Natural killer cell (primary cell): Measurements from ENCODE around the gene PDZD7. TPM values are rescaled to one million over a fixed set of nuclear protein-coding genes. Genes with fewer than 3 reads are reported as not detected.

ENCODE experiments used
- ATAC-seq, 3 donors: fragments of 150-1000 bp in 2 of 3; fragments of 200-7000 bp in 1 of 3; cut with Tn5 transposase; 1 replicate in 1 of 3; 2 replicates in 2 of 3; pipeline ENCODE4 v1.10.0; 2021; ENCODE audit warnings: mild to moderate bottlenecking in 2 of 3, moderate library complexity in 2 of 3
- DNase-seq, 2 donors: peaks; one replicate each; pipeline versions ENCODE4 v3.0.0 to v3.0.0-alpha.2; 2013 to 2021; ENCODE audit warnings: mixed read lengths in 1 of 2
- H3K27ac ChIP-seq: one replicate; pipeline ENCODE4 v1.5.1; 2013; ENCODE audit warnings: mild to moderate bottlenecking, low read length
- H3K27me3 ChIP-seq: one replicate; pipeline ENCODE4 v1.6.1; 2013; ENCODE audit warnings: low read length; ENCODE audit not compliant: control insufficient read depth, insufficient read depth
- H3K36me3 ChIP-seq: one replicate; pipeline ENCODE4 v1.6.1; 2013; ENCODE audit warnings: low read length; ENCODE audit not compliant: control insufficient read depth, insufficient read depth
- H3K4me1 ChIP-seq: one replicate; pipeline ENCODE4 v1.6.1; 2013; ENCODE audit warnings: low read length; ENCODE audit not compliant: control insufficient read depth, insufficient read depth
- H3K4me3 ChIP-seq: one replicate; pipeline ENCODE4 v1.5.1; 2013; ENCODE audit warnings: low read length
- H3K9me3 ChIP-seq: one replicate; pipeline ENCODE4 v1.6.1; 2013; ENCODE audit warnings: low read length; ENCODE audit not compliant: control insufficient read depth, insufficient read depth
- H3K27ac Mint-ChIP-seq, 2 donors: one replicate each; pipeline ENCODE4 v1.8.0; 2022; ENCODE audit warnings: mild to moderate bottlenecking in 2 of 2, mixed read lengths in 2 of 2, moderate library complexity in 1 of 2
- H3K27me3 Mint-ChIP-seq, 2 donors: one replicate each; pipeline ENCODE4 v1.8.0; 2022; ENCODE audit warnings: low read depth in 2 of 2, mixed read lengths in 2 of 2
- H3K36me3 Mint-ChIP-seq: one replicate; pipeline ENCODE4 v1.8.0; 2022; ENCODE audit warnings: mixed read lengths
- H3K4me1 Mint-ChIP-seq, 2 donors: one replicate each; pipeline ENCODE4 v1.8.0; 2022; ENCODE audit warnings: mixed read lengths in 2 of 2
- H3K4me3 Mint-ChIP-seq: one replicate; pipeline ENCODE4 v1.8.0; 2022; ENCODE audit warnings: mild to moderate bottlenecking, moderate library complexity, mixed read lengths
- H3K9me3 Mint-ChIP-seq, 2 donors: one replicate each; pipeline ENCODE4 v1.8.0; 2022; ENCODE audit warnings: mixed read lengths in 2 of 2
- WGBS: methylation state at CpG from one replicate; pipeline ENCODE4 v1.1.7; 2013; ENCODE audit warnings: missing lambda C conversion rate; ENCODE audit not compliant: insufficient coverage; 5-methylcytosine and 5-hydroxymethylcytosine counted together
- intact Hi-C: fragments of 100-400 bp; cut with micrococcal nuclease; formaldehyde crosslinking; loops from one replicate; pipeline ENCODE4 v1.14.2; 2022
- total RNA-seq, 4 donors: library from RNA; stranded (reverse); fragments of 120-200 nt in 1 of 4; gene quantifications; one replicate each; pipeline versions ENCODE4 v1.2.3 to v1.2.4, GENCODE V29; 2013 to 2022
- TF ChIP-seq, protein P1 (sequence below): fragments of 200-600 bp; IDR thresholded peaks from one replicate; pipeline ENCODE4 v1.8.0; 2022; ENCODE audit warnings: antibody characterized with exemption

Gene PDZD7
- total RNA-seq, 3 donors from 2014 or later (not counting 1 experiment from before 2014, with no cell fraction given), result 0.35 to 1.2 (median 0.52) TPM

GRCh38 chr10:101018600-101019439 lies 12.1 kb downstream of the PDZD7 start:
- ATAC-seq (peak; percentile 76 to 81 (median 81)), DNase-seq (peak; percentile 65 to 78)
- Histone ChIP-seq H3K9me3 (no peaks in the 10 kb centered on the region), H3K27me3 (peaks cover 15% of the 10 kb centered on the region), H3K27ac (no peak overlapping the region), H3K36me3 (no peaks in the 10 kb centered on the region), H3K4me1 (peaks cover 11% of the 10 kb centered on the region), H3K4me3 (no peak overlapping the region)
- peaks cover 30 to 46% of the 10 kb centered on the region in 2 donors for H3K27me3 Mint-ChIP-seq
- no peak overlapping the region for H3K27ac Mint-ChIP-seq
- peak overlapping the region; percentile 4 for H3K4me3 Mint-ChIP-seq
- no peaks in the 10 kb centered on the region for H3K9me3 Mint-ChIP-seq
- no peaks in the 10 kb centered on the region for H3K36me3 Mint-ChIP-seq
- 25% methylated on average over 45 of the region's 45 CpGs for WGBS
- TF ChIP-seq, protein P1, sequence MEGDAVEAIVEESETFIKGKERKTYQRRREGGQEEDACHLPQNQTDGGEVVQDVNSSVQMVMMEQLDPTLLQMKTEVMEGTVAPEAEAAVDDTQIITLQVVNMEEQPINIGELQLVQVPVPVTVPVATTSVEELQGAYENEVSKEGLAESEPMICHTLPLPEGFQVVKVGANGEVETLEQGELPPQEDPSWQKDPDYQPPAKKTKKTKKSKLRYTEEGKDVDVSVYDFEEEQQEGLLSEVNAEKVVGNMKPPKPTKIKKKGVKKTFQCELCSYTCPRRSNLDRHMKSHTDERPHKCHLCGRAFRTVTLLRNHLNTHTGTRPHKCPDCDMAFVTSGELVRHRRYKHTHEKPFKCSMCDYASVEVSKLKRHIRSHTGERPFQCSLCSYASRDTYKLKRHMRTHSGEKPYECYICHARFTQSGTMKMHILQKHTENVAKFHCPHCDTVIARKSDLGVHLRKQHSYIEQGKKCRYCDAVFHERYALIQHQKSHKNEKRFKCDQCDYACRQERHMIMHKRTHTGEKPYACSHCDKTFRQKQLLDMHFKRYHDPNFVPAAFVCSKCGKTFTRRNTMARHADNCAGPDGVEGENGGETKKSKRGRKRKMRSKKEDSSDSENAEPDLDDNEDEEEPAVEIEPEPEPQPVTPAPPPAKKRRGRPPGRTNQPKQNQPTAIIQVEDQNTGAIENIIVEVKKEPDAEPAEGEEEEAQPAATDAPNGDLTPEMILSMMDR, result peak; percentile 72
- H3K4me1 Mint-ChIP-seq, result peaks cover 0 to 18% of the 10 kb centered on the region in 2 donors
- intact Hi-C loops, result no loop called here

DNA sequence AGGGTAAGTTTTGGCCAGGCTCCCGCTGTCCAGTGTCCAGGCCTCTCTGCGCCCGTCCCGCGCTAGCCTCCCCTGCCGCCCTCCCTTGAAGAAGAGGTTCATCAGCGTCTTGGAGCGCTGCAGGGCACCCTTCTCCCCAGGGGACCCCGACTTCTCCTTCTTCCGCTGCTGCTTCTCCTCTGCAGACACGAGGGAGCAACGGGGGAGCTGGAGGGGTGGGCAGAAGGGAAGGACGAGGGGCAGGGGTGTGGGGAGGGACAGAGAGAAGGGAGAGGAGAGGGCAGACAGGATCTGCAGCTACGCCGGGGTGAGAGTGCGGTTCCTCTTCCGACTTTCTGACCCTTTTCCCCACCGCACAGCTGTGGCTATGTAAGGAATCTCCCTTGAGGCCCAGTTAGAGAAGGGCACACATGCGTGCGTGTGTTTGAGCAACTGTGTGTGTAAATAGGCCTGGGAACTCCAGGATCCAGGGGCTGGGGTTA lies 12.8 kb downstream of the PDZD7 start:
- no peaks in the 10 kb centered on the region for H3K36me3 ChIP-seq
- DNase-seq (no peak), ATAC-seq (no peak)
- Mint-ChIP-seq H3K27ac (no peak overlapping the region), H3K27me3 (peaks cover 33 to 49% of the 10 kb centered on the region in 2 donors), H3K4me3 (no peak overlapping the region), H3K36me3 (no peaks in the 10 kb centered on the region), H3K4me1 (peaks cover 4 to 22% of the 10 kb centered on the region in 2 donors), H3K9me3 (no peaks in the 10 kb centered on the region)
- H3K9me3 ChIP-seq, result no peaks in the 10 kb centered on the region
- H3K4me3 ChIP-seq, result no peak overlapping the region
- TF ChIP-seq, protein P1, result no peak
- no peak overlapping the region for H3K27ac ChIP-seq
- 29% methylated on average over 20 of the region's 20 CpGs for WGBS
- H3K4me1 ChIP-seq, result peaks cover 13% of the 10 kb centered on the region
- intact Hi-C loops, result no loop called here
- H3K27me3 ChIP-seq, result peaks cover 15% of the 10 kb centered on the region

DNA sequence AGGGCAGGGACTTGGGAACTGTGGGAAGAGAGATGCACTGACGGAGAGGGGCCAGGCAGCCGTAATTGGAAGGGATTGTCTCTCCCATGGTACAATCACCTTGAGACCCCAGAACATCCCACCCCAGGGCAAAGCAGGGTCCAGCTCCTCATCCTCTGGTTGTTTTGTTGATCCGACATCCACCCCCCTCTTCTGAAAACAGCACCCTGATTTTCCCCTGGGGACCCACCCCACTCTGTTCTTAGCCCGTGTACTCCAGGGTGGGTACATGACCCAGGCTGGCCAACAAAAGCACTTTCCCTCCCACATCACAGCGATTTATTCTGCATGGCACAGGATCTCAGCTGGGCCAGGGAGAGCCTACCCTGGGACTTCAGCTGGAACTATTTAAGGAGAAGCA lies 14.1 kb downstream of the PDZD7 start:
- 88% methylated on average over 5 of the region's 5 CpGs for WGBS
- Histone ChIP-seq H3K36me3 (no peaks in the 10 kb centered on the region), H3K27ac (no peak overlapping the region), H3K27me3 (peaks cover 15% of the 10 kb centered on the region), H3K4me3 (no peak overlapping the region), H3K4me1 (peaks cover 19% of the 10 kb centered on the region), H3K9me3 (no peaks in the 10 kb centered on the region)
- Mint-ChIP-seq H3K36me3 (no peaks in the 10 kb centered on the region), H3K9me3 (no peaks in the 10 kb centered on the region), H3K4me1 (peaks cover 10 to 28% of the 10 kb centered on the region in 2 donors), H3K27me3 (peaks cover 37 to 50% of the 10 kb centered on the region in 2 donors), H3K4me3 (no peak overlapping the region), H3K27ac (no peak overlapping the region)
- intact Hi-C loops, result no loop called here
- ATAC-seq (no peak), DNase-seq (no peak)
- TF ChIP-seq, protein P1, result no peak
